DMS79 (cell line): Measurements from ENCODE around the gene AK3.
"Not testable (repeated sequence)": the region's sequence is repeated elsewhere in the genome, so short reads cannot be mapped to it uniquely, and the experiment has no call there.

Source experiments
- DNase-seq: peaks from one replicate; lab custom pipeline; 2025; lab: John Stamatoyannopoulos, UW

Gene AK3

DNA sequence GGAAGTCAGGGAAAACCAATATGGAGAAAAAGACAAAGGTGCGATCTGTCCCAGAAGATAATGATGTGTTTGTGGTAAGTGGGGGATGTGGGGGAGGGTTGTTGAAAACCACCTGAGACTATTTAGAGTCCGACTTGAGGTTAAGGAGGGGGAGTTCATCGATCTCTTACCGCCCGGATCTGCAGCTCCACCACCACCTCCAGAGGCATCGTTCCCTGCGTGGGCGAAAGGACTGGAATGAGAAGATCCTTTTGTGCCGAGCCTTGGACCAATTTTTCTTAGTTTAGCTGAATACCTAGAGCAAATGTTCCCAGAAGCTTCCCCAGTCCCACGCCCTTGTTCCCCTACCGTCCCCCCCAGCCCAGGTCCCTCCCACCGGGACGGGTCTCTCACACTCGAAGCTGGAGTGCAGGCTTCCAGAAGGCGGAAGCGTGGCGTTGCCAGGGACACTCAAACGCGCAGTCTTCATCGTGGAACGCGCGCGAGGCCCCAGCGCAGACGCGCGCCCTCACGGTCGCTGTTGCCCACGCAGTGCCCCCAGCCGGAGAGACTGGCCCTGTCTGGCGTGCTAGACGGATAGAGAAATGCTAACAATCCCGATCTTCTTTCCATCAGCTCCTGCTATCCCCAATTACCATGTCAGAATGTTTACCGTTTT is 74.8 kb downstream of the AK3 start, which contains the start of gene SPATA6L:
Gene SPATA6L, minus strand, starts transcription at position 439 of the 658 bp plus-strand sequence. Its CDS starts 230 bp downstream, at position 209.
- DNase-seq = peak; percentile 27

DNA sequence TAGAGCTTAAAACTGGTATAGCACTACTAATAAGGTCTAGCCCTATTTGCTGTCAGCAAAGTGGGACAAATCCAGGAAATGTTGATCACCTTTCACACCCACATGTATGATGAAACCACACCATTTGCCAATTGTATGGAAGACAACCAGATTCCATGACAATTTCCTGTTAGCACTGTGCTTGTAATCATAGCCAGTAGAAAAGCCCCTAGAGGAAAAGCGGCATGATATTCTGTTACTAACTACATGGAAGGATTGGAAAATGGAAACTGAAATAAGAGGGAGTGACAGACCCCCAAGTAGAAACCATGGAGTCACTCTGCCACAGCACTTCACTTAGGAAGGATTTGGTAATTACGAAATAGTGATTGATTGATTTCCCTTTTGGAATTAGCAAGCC is 75.6 kb downstream of the AK3 start:
- no peak for DNase-seq

DNA sequence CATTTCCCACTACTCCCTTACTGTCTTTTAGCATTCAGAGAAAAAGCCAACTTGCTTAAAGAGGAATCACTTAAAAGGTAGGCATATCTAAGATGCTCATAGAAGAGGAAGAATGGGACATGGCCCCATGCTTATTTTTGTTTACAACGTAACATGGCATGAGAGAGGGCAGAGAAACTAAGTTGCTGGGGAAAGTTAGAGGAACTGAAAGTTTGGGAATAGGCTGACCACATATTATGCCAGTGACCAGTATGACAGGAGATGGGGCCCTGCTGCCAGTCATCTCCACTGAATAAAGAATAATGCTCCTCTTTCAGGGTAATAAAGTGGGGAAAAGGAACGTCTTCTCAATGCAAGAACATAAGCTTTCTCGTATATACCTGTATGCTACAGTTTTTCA is 77.0 kb downstream of the AK3 start:
- DNase-seq = no peak

DNA sequence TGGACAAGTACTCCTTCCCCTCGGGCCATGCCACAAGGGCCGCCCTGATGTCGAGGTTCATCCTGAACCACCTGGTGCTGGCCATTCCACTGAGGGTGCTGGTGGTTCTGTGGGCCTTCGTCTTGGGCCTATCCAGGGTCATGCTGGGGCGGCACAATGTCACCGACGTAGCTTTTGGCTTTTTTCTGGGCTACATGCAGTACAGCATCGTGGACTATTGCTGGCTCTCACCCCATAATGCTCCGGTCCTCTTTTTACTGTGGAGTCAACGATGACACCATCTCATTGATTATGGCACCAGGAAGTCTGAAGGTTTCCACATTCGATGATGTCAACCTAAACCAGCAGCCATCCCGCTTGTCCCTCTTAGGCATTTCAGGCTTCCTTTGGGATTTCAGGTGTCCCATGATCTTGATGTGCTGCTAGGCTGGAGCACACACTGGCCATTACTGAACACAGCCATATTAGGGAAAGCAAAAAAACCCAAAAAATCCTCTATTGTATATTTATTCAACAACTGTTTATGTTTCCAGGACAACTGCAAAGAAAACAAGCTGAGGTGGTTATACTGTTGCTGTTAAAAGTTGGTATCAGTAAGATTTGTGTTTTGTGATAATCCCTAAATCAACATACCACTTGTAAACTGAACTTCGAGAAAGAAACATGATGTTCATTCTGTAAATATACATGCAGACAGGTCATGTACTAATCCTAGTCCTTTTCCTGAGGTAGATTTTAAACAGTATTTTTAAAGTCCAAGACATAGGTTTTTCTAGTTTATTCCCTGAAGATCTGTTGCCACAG is 77.8 kb downstream of the AK3 start:
- DNase-seq = no peak

DNA sequence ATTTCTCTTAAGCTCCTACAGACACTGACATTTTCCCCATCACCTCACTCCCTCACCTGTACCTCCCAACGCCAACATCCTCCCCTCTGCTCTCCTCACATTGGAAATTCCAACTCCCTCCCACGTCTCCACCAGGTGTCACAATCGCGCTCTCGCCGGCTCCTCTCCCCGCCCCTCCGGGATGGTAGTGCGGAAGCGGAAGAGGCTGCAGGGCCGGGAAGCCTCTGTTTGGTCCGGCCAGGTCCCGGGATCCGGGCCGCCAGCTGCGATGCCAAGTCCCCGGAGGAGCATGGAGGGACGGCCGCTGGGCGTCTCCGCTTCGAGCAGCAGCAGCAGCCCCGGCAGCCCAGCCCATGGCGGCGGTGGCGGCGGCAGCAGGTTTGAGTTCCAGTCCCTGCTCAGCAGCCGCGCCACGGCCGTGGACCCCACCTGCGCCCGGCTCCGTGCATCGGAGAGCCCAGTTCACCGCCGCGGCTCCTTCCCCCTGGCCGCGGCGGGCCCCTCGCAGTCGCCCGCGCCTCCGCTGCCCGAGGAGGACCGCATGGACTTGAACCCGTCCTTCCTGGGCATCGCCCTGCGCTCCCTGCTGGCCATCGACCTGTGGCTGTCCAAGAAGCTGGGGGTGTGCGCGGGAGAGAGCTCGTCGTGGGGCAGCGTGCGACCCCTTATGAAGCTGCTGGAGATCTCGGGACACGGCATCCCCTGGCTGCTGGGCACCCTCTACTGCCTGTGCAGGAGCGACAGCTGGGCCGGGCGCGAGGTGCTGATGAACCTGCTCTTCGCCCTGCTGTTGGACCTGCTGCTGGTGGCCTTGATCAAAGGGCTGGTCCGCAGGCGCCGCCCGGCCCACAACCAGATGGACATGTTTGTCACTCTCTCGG is 78.7 kb downstream of the AK3 start, which contains the start of gene PLPP6:
Gene PLPP6, plus strand, starts transcription at position 187 of the 881 bp plus-strand sequence. Its CDS starts 82 bp downstream, at position 269.
- peak; percentile 88 for DNase-seq

DNA sequence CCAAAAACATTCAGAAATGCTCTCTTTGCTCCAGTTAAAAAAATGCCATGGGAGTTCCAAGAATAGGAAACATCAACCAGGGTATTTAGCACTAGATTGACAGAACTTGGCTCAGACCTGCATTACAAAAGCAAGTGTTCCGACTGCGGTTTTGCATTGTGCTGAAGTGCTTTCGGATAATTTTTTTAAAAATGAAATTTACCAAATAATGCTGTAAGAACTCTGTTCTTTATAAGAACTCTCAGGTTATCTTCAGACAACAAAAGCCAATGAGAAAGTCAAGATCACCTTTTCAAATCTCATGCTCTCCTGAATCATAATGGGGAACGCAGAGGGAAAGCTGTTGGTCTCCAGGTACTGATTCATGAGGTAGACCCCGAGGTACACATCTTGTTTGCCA is 79.4 kb downstream of the AK3 start:
- peak; percentile 52 for DNase-seq

DNA sequence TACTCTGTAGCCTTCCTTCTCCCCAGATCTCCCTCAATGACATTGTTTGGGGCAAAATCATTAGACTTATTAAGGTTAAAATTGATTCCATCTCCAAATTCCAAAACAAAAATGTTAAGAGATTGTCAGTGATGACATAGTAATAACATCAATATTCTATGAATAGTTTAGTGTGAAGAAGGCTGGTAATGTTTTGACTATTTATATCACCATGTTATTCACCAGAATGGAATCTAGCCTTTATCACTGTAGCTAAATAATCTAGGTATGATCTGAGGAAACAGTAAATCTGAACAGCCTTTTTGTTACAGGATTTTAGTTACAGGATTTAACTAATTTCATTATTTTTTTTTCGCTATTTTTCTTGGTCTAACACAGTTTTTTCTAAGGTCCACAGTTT is 79.8 kb downstream of the AK3 start:
- DNase-seq = no peak

DNA sequence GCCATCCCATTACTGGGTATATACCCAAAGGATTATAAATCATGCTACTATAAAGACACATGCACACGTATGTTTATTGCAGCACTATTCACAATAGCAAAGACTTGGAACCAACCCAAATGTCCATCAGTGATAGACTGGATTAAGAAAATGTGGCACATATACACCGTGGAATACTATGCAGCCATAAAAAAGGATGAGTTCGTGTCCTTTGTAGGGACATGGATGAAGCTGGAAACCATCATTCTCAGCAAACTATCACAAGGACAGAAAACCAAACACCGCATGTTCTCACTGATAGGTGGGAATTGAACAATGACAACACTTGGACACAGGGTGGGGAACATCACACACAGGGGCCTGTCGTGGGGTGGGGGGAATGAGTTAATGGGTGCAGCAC is 80.3 kb downstream of the AK3 start:
- DNase-seq = not testable (repeated sequence)
